Measurements from ENCODE around the gene C5orf15.
"Not testable (repeated sequence)": the region's sequence is repeated elsewhere in the genome, so short reads cannot be mapped to it uniquely, and the experiment has no call there.

The C5orf15 gene

DNA sequence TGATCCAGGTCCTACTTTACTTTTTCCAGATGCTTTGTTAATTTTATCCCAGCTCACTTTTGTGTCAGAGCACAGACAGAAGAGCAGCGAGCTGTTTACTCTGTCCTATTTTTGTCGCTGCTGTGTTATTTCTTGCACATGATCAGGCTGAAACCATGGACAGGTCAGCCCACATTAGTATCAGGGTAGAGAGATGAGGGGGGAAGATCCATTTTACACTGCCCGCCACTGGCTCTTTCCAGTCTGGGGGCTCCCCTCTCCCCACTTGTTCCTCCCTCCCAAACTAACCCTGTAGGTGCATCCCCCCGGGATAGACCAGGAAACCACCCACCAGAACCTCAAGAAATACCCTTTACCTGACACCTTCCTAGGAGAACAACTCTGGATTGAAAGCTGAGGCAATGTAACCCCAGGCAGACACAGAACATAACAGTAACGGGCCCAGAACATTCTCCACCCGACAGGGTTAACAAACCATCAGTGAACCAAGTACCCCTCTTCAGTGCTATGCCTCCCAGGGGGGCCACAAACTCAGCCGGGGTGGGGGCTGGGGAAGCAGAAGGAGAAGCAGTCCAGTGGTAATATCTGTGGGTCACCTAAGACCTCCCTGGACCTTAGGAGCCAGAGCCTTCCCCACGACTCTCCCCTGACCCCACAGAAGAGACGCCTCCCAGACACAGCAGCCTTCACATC lies 26.0 kb upstream of the C5orf15 start:
- no peak for DNase-seq (ENCODE audit: low read depth)

DNA sequence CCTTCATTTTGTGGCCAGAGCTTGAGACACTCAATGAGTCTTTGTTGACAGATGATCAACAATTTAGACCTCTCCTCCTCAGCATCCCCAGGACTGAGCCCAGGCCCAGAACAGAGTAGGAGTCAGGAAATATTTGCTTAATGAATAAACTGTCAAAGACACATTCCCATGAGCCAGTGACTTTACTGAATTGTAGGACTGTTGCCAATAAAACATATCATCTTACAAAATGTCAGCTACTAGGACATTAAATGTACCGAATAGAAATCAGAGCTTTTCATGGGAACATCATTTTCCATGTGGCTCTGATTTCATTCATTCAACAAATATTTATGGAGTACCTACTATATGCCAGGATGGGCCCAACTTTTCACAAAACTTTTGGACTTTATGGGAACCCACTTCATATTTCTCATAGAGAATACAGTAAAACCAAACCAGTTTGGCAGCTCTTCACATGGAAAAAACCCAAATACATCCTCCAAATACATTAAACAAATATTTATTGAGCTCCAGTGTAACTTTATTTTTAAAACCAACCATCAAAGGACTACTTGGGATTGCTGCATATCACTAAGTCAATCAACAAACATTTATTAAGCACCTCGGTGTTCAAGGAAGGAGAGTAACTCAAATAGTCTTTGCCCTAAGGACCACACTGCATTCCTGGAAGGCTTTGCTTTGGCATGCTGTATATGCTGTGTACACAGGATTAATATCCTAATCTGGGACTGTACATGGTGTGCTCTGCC lies 24.9 kb upstream of the C5orf15 start:
- DNase-seq (ENCODE audit: low read depth) = peak; percentile 90

GRCh38 chr5:133992429-133993155 lies 24.2 kb upstream of the C5orf15 start:
- DNase-seq (ENCODE audit: low read depth) = no peak

- DNase-seq (ENCODE audit: low read depth) = no peak
Observed at GRCh38 chr5:133991171-133991910, 22.9 kb upstream of the C5orf15 start.

DNA sequence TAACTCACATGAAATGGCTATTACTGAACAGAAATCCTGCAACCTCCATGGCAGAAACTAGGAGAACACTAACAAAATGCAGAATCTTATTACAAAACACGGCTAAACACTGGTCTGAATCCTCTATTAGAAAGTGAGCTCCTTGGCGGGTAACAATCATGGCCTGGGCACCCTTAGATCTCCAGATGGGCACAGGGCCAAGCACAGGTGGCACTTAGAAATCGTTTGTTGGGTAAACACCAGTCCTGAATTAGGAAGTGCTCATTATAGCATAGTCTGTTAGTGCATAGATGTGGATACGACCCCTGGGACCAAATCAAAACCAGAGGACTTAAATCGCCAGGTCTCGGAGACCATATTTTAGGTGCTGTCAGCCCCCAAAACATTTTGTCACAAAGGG lies 22.0 kb upstream of the C5orf15 start:
- no peak for DNase-seq (ENCODE audit: low read depth)

DNA sequence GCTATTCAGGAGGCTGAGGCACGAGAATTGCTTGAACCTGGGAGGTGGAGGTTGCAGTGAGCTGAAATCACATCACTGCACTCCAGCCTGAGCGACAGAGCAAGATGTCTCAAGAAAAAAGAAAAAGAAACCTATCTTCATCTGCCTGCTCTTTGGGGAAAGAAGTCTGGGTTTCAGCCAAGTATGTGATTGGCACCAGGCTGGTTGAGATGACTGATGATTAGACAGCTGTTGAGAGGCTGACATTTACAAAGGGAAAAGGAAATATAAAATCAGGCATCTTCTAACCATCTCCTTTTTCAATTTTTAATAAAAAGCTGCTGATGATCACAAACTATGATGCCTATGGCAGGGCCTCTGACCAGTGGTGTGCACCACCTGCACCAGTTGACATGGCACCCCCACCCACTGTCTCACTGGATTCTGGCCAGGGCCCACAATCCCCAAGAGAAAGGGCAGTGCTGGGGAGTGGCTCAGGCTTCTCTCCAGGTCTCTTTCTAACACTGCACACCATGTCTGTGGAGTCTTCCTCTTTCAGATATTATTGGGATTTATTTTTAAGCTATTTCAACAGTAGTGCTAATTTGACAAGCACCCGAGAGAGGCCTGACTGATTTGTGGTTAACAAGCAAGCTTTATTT lies 17.2 kb upstream of the C5orf15 start:
- DNase-seq (ENCODE audit: low read depth) = no peak

DNA sequence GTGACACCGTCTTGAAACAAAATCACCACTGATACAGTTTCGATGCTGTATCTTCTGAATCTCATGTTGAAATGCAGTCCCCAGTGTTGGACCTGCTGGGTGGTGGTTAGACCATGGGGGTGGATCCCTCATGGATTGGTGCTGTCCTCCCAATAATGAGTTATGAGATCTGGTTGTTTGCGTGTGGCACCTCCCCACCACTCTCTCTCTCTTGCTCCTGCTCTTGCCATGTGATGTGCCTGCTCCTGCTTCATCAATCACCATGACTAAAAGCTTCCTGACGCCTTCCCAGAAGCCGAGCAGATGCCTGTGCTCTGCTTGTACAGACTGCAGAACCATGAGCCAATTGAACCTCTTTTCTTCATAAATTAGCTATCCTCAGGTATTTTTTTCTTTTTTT lies 15.2 kb upstream of the C5orf15 start:
- no peak for DNase-seq (ENCODE audit: low read depth)

GRCh38 chr5:133981714-133982113 lies 13.3 kb upstream of the C5orf15 start:
- no peak for DNase-seq (ENCODE audit: low read depth)

DNA sequence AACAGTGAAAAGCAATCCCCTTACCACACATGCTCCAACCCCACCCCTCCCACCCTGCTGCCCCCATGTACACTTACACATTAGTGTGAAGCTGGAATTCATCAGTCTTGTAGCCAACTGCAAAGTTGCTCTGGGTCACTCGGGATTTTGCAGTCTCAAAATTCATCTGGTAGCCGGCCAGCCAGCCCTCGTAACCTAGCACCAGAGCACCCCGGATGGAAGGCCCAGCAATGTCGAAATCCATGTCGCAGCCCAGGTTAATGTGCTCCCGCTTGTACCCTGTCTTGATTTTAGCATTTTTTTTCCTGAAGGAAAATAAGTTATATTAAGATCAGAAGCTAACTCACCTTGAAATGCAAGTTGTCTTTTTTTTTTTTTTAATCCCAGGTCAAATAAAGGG lies 12.2 kb upstream of the C5orf15 start:
- DNase-seq (ENCODE audit: low read depth) = no peak

DNA sequence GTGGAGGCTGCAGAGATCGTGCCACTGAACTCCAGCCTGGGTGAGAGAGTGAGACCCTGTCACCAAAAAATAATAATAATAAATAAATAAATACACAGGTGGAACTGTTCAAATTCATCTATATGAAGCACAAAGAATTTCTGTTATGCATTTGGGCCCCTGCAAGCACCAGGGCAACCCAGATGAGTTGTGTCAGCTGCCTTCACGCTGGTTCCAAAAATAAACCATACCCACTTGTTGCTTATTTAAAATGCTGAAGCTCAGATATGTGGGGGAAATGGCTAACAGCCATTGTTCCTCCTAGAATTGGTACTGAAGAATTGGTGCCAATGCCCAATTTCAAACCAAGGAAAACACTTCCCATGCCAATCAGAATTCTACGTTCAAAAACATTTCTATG lies 10.5 kb upstream of the C5orf15 start:
- DNase-seq (ENCODE audit: low read depth) = no peak

- DNase-seq (ENCODE audit: low read depth) = peak; percentile 81
Observed at GRCh38 chr5:133977858-133978257, 9.4 kb upstream of the C5orf15 start.

- DNase-seq (ENCODE audit: low read depth) = no peak
Observed at GRCh38 chr5:133977161-133977787, 8.8 kb upstream of the C5orf15 start.

DNA sequence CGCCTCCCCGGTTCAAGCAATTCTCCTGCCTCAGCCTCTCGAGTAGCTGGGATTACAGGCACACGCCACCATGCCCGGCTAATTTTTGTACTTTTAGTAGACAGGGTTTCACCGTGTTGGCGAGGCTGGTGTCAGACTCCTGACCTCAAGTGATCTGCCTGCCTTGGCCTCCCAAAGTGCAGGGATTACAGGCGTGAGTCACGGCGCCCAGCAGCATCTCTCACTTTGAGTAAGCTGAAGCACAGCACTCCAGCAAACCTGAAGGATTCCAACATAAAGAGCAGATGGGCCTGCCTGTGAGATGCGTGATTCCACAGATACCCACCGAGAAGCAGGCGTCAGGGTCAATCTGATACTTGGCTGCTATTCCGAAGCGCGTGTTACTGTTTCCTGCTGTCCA lies 7.1 kb upstream of the C5orf15 start:
- DNase-seq (ENCODE audit: low read depth) = not testable (repeated sequence)

DNA sequence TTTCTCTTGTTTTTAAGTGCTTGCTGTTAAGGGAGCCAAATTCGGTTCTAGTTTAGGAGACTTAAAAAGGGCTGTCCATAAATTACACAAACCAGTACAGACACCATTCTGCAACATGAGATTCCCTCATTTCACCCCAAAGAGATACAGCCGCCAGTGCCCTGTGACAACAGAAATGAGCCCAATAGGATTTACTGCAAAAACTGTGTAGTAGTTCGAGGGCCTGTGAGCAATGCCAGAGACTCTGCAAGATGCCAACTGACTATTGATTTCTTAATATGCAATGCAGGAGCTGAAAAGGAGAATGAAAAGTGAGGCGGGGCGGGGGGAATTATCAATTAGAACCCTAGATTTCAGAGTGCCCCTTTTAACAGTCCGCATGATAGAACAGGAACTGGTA lies 5.7 kb upstream of the C5orf15 start:
- DNase-seq (ENCODE audit: low read depth) = no peak

- no peak for DNase-seq (ENCODE audit: low read depth)
Observed at GRCh38 chr5:133970325-133970909, 2.0 kb upstream of the C5orf15 start.

DNA sequence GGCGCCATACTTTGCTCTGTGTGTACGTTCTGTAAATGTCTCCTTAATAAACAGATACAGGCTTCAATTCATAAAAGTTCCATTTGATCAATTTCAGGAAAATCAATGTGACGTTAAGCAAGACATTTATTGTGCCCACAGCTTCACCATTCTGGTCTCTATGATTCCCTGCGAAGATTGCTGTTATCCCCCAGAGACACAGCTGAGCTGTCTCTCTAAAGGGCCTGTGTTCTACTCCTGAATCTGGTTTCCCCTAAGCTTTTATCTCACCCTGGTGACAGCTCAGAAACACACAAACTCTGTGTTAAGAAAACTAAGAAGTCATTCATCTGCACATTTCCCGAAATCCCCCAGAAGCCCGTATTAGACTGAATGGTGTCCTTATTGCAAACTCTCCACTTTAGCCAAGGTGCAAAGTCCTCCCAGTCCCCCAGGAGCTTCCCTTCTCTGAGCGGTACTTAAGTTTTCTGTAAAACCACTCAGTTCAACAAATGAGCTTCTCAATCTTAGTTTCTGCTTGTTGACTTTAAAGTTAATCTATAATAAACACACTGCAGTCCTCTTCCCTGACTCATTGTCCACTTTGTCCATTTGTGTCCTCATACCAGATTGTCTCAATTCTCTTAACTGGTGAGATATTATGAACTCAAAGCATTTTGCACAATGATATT lies 1.4 kb upstream of the C5orf15 start:
- DNase-seq (ENCODE audit: low read depth) = peak; percentile 55

DNA sequence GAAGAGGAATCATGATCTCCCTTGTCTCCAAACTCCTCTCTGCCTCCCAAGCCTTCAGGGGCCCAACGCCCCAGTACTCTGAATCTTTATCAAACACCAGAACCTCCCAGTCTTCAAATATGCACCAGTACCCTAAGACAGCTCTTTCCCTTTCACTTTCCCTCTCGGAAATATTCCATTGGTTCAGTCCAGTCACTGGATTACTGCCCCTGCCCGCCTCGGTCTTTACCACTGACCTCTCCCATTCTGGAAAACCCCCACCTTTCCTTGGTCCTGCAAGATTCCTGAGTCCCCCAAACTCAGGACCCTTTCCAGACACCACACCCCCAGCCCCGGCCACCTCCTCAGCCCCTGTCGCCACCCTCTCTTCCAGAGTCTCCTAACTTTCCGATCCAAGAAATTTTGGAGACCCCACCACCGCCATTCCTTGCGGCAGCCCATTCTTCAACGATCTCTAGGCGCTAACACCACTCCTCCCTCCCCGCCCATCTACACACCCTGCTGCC lies 674 bp downstream of the C5orf15 start:
- peak; percentile 53 for DNase-seq (ENCODE audit: low read depth)

GRCh38 chr5:133967124-133967523 lies 1.3 kb downstream of the C5orf15 start:
- peak; percentile 52 for DNase-seq (ENCODE audit: low read depth)

DNA sequence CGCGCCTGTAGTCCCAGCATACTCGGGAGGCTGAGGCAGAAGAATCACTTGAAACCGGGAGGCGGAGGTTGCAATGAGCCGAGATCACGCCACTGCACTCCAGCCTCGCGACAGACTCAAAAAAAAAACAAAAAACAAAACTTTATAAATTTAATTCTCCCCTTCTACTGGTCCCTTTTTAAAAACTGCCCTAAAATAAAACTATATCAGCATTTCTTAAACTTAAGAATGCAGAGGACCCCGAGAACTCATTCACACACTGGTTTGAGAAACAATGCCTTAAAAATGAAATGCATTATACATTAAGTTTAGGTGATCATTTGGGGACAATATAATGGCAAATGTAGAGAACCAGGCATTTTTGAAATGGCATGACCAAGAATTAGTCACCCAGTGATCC lies 2.3 kb downstream of the C5orf15 start:
- no peak for DNase-seq (ENCODE audit: low read depth)

- no peak for DNase-seq (ENCODE audit: low read depth)
Observed at GRCh38 chr5:133963493-133964128, 4.8 kb downstream of the C5orf15 start.

Measured in EH (cell line).